Activated T-helper 9 cell treated with anti-CD3 and anti-CD28 coated beads, Interleukin-2, amount 50 U/mL, for 16 hours (primary cell): Measurements from ENCODE around the gene CFHR4.
"Not testable (repeated sequence)": the region's sequence is repeated elsewhere in the genome, so short reads cannot be mapped to it uniquely, and the experiment has no call there.

Source experiments
- DNase-seq: peaks from one replicate; pipeline ENCODE4 v3.0.0-alpha.2; 2020; ENCODE audit warnings: low read depth

CFHR4 gene

GRCh38 chr1:196887515-196888239 is at the start of gene CFHR4:
TSS of gene CFHR4 (plus strand) at chr1:196888052. CDS start at chr1:196888151, 99 bp downstream.
- DNase-seq: no peak

- not testable (repeated sequence) for DNase-seq
Measured at GRCh38 chr1:196849613-196850492, 38.0 kb upstream of the CFHR4 start.

- no peak for DNase-seq
Measured at GRCh38 chr1:196856053-196856452, 31.8 kb upstream of the CFHR4 start.

- no peak for DNase-seq
Measured at GRCh38 chr1:196857188-196857587, 30.7 kb upstream of the CFHR4 start.

GRCh38 chr1:196858811-196859210 is 29.0 kb upstream of the CFHR4 start:
- DNase-seq: no peak

- DNase-seq: no peak
Measured at GRCh38 chr1:196860323-196860884, 27.4 kb upstream of the CFHR4 start.

- DNase-seq: no peak
Measured at GRCh38 chr1:196861429-196861828, 26.4 kb upstream of the CFHR4 start.

GRCh38 chr1:196866974-196867373 is 20.9 kb upstream of the CFHR4 start:
- no peak for DNase-seq

GRCh38 chr1:196873385-196873784 is 14.5 kb upstream of the CFHR4 start:
- no peak for DNase-seq

GRCh38 chr1:196875935-196876334 is 11.9 kb upstream of the CFHR4 start:
- DNase-seq: no peak

- no peak for DNase-seq
Measured at GRCh38 chr1:196877964-196878363, 9.9 kb upstream of the CFHR4 start.

- DNase-seq: not testable (repeated sequence)
Measured at GRCh38 chr1:196886560-196886959, 1.3 kb upstream of the CFHR4 start.

GRCh38 chr1:196890668-196891067 is 2.8 kb downstream of the CFHR4 start:
- no peak for DNase-seq

- no peak for DNase-seq
Measured at GRCh38 chr1:196891251-196891650, 3.4 kb downstream of the CFHR4 start.

- DNase-seq: no peak
Measured at GRCh38 chr1:196896355-196896754, 8.5 kb downstream of the CFHR4 start.

GRCh38 chr1:196897158-196897828 is 9.4 kb downstream of the CFHR4 start:
- DNase-seq: no peak

GRCh38 chr1:196902344-196902743 is 14.5 kb downstream of the CFHR4 start:
- DNase-seq: no peak

- DNase-seq: no peak
Measured at GRCh38 chr1:196910215-196910614, 22.4 kb downstream of the CFHR4 start.

- DNase-seq: not testable (repeated sequence)
Measured at GRCh38 chr1:196912283-196912682, 24.4 kb downstream of the CFHR4 start.

GRCh38 chr1:196926839-196927238 is 39.0 kb downstream of the CFHR4 start:
- DNase-seq: not testable (repeated sequence)

GRCh38 chr1:196932853-196933252 is 45.0 kb downstream of the CFHR4 start:
- DNase-seq: not testable (repeated sequence)

GRCh38 chr1:196933531-196934189 is 45.8 kb downstream of the CFHR4 start:
- no peak for DNase-seq
